Adrenal gland (tissue), 12 donors: ENCODE results near the gene FOXN1. TPM values are rescaled to one million over a fixed set of nuclear protein-coding genes. Genes with fewer than 3 reads are reported as not detected.
A peak's percentile ranks its signal among the peaks of the same experiment; 100 is the strongest.

Experiments
- DNase-seq, 7 donors: peaks; one replicate each; pipeline ENCODE4 v3.0.0-alpha.2; 2019 to 2020
- H3K27ac ChIP-seq, 5 donors: fragments of 200-600 bp; sonication (generic) in 4 of 5; 1 replicate in 3 of 5; 2 replicates in 2 of 5; pipeline versions ENCODE4 v1.5.1 to v1.8.0; 2016 to 2020; ENCODE audit warnings: mild to moderate bottlenecking in 1 of 5
- H3K27me3 ChIP-seq: fragments of 200-600 bp; 2 replicates; pipeline ENCODE4 v1.8.0; 2021
- H3K36me3 ChIP-seq, 2 donors: fragments of 200-600 bp; replicated peaks in 1 of 2; 1 replicate in 1 of 2; 2 replicates in 1 of 2; pipeline versions ENCODE4 v1.5.1 to v1.8.0; 2018 to 2022
- H3K4me1 ChIP-seq, 2 donors: fragments of 200-600 bp; replicated peaks in 1 of 2; 1 replicate in 1 of 2; 2 replicates in 1 of 2; pipeline versions ENCODE4 v1.5.1 to v1.8.0; 2018 to 2021
- H3K4me3 ChIP-seq, 4 donors: fragments of 200-600 bp; sonication (generic) in 3 of 4; one replicate each; pipeline ENCODE4 v1.5.1; 2016 to 2018
- H3K9me3 ChIP-seq, 3 donors: fragments of 200-600 bp; sonication (generic) in 1 of 3; replicated peaks in 1 of 3; 1 replicate in 2 of 3; 2 replicates in 1 of 3; pipeline versions ENCODE4 v1.5.1 to v1.8.0; 2016 to 2021
- POLR2A ChIP-seq, 2 donors: fragments of 450-650 bp; IDR thresholded peaks; one replicate each; pipeline ENCODE4 v1.6.1; 2017; ENCODE audit warnings: antibody characterized with exemption in 2 of 2, mild to moderate bottlenecking in 2 of 2, moderate library complexity in 1 of 2
- WGBS, 4 donors: extraction: QIAGEN DNeasy Blood & Tissue Kit in 2 of 4; methylation state at CpG; one replicate each; pipeline versions ENCODE4 v1.1.5 to v1.1.7; 2013 to 2017; 5-methylcytosine and 5-hydroxymethylcytosine counted together
- intact Hi-C, 2 donors: fragments of 100-400 bp; cut with DNase I; formaldehyde crosslinking; loops; one replicate each; pipeline versions ENCODE4 v1.14.1 to v1.15.0; 2022 to 2023
- polyA plus RNA-seq, 3 donors: library from polyadenylated mRNA; stranded (reverse); fragments of 200-250 nt in 2 of 3; fragments of 350-450 nt in 1 of 3; fragmentation: Illumina TruSeq in 1 of 3; extraction: RNeasy Lipid Tissue Mini Kit (QIAGEN cat#74804) in 1 of 3; gene quantifications; one replicate each; pipeline ENCODE4 v1.2.3, GENCODE V29; 2013 to 2014
- total RNA-seq, 9 donors: library from RNA; depleted of rRNA in 4 of 9; stranded (reverse); fragments of >200 nt in 4 of 9; fragments of 120-200 nt in 1 of 9; fragmentation: NEBNext Ultra II Directional in 1 of 9; extraction: Animal tissue kit (Norgen Biotek cat#: 25700) in 1 of 9; gene quantifications; one replicate each; pipeline versions ENCODE4 v1.1.0 to v1.2.4, GENCODE V29; 2013 to 2023
- TF ChIP-seq, protein P1 (sequence below), 6 experiments: fragments of 450-650 bp in 4 of 6; fragments of 200-600 bp in 2 of 6; sonication (generic) in 1 of 6; IDR thresholded peaks; 1 replicate in 5 of 6; 2 replicates in 1 of 6; pipeline versions ENCODE4 v1.5.1 to v1.8.0; 2016 to 2021; ENCODE audit warnings: antibody characterized with exemption in 6 of 6, mild to moderate bottlenecking in 2 of 6, moderate library complexity in 1 of 6
- donor health status: healthy with polysubstance abuse.
- donor health status: Bipolar disorder and iron deficiency.
- donor health status: DM: yes; HTN: yes; CAD: no.
- donor health status: DM: no; HTN: no; CAD: no.
- donor health status: DM: no; HTN: no; CAD: no.
- donor health status: DM: yes; HTN: yes; CAD: no.

Gene FOXN1
- total and polyA plus RNA-seq, 12 donors, result 0.06 TPM; not detected in 11

DNA sequence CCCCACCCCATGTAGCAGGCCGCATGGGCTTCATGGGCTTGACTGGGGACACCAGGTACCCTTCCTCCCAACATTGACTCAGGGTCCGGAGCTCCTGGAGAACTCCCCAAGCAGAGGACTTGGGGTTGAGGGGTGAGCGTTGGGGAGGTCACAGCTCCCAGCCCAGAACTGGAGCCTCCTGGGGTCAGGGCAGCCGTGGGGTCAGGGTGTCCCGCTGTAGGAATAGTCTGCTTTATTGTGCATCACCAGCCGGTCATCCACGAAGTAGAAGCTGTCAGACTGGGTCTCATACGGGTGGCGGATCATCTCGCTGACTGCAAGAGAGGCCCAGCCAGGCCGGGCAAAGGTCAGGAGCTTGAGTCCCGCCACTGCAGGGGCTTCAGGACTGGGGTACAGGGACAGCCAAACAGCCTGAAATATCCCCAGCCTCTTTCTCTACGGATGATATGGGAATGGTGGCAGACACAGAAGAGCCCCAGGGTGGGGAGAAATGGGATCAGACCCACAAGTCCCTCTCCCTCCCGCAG lies 41.0 kb downstream of the FOXN1 start:
- DNase-seq, result no peak
- no peak for TF ChIP-seq POLR2A (IDR thresholded peaks at IDR 0.05)
- TF ChIP-seq, protein P1, sequence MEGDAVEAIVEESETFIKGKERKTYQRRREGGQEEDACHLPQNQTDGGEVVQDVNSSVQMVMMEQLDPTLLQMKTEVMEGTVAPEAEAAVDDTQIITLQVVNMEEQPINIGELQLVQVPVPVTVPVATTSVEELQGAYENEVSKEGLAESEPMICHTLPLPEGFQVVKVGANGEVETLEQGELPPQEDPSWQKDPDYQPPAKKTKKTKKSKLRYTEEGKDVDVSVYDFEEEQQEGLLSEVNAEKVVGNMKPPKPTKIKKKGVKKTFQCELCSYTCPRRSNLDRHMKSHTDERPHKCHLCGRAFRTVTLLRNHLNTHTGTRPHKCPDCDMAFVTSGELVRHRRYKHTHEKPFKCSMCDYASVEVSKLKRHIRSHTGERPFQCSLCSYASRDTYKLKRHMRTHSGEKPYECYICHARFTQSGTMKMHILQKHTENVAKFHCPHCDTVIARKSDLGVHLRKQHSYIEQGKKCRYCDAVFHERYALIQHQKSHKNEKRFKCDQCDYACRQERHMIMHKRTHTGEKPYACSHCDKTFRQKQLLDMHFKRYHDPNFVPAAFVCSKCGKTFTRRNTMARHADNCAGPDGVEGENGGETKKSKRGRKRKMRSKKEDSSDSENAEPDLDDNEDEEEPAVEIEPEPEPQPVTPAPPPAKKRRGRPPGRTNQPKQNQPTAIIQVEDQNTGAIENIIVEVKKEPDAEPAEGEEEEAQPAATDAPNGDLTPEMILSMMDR (IDR thresholded peaks at IDR 0.05), result no peak
- H3K27me3 ChIP-seq, result no peaks in the 10 kb centered on the region
- H3K4me1 ChIP-seq, result peaks cover 7 to 17% of the 10 kb centered on the region in 2 donors
- intact Hi-C loops, result loop anchor here (5.0 kb wide), 1 partner anchor 65 kb away; the partner anchor contains the start of gene RSKR (in 2 of the 2)
- H3K9me3 ChIP-seq, result no peaks in the 10 kb centered on the region
- peaks cover 0 to 12% of the 10 kb centered on the region in 2 donors for H3K36me3 ChIP-seq
- no peak overlapping the region for H3K4me3 ChIP-seq
- WGBS, 4 donors, result 82 to 89% (median 88%) methylated on average over 10 to 14 of the region's 14 CpGs
- no peak overlapping the region for H3K27ac ChIP-seq

DNA sequence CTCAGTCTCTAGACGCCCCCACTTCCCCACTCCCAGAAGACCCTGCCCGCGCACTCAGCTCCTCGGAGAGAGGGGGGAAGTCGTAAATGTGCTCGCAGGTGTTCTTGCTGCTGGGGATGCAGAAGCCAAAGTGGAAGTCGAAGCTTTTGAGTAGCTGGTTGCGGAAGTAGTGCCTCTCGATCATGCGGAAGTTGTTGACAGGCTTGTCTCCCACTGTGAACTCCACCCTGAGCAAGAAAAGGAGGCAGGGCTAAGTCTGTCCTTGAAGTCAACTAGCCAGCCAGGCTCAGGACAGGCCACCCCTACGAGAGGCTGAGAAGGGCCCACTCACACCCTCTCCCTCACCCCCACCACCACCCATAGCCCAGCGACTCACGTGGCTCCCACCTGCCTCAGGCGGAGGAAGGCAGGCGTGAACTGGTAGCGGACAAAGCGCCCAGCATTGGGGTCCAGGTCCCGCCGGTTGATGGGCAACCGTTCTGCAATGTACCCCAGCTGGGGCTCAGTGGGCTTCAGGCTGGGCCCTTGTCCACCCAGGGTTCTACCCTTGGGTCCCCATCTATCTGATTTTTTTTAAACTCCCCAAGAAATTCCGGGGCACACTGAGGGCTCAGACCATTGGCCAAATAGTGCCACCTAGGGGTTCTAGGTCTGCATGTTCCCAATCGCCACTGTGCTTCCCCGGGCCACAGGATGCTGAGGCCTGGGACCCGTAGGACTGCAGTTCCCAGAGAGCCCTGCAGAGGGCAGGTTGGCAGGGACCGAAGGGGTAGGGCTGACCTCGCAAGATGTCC lies 41.7 kb downstream of the FOXN1 start:
- TF ChIP-seq POLR2A (IDR thresholded peaks at IDR 0.05), result no peak
- TF ChIP-seq, protein P1 (IDR thresholded peaks at IDR 0.05), result peak; percentile 84 to 98 (median 90)
- H3K4me3 ChIP-seq, result no peak overlapping the region
- peak overlapping the region in 2 of 5 donors; percentile 37 to 44 for H3K27ac ChIP-seq
- DNase-seq, result peak; percentile 78 to 91 (median 82)
- no peaks in the 10 kb centered on the region for H3K27me3 ChIP-seq
- H3K36me3 ChIP-seq, result peaks cover 0 to 12% of the 10 kb centered on the region in 2 donors
- no peaks in the 10 kb centered on the region for H3K9me3 ChIP-seq
- intact Hi-C loops, result loop anchor here (5.0 kb wide), 1 partner anchor 64 kb away; the partner anchor contains the start of gene RSKR (in 2 of the 2)
- H3K4me1 ChIP-seq, result peaks cover 7 to 19% of the 10 kb centered on the region in 2 donors
- 63 to 77% (median 71%) methylated on average over 21 to 26 of the region's 26 CpGs for WGBS, 4 donors

DNA sequence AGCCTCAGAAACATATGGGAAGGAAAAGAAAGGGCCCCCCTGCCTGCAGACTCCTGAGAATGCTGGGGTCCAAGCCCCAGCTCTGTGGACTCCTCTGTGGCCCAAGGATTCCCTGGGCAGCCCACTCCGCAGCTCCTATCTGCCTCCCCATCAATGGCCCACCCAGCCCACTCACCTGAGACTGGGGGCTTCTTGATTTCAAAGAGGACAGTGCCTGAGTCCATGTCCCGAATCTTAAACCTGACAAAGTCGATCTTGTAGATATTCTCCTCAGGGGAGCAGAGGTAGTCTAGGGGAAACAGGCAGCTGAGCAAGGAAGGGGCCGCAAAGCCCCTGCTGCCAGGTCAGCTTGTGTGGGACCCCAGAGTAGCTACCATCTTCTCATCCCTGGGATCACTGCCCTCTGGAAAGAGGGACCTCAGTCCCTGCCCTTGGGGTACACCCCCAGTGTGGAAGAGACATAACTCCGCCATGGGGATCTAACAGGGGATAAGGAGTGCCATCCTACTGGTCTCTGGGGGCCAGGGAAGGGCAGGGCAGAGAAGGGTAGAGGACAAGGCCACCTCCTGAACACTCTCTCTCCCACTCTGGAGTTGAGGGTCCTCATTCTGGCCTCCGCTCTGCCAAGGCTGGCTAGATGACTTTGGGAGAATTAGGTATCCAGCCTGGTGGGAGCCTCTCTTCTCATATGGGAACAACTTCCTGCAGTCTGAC lies 42.4 kb downstream of the FOXN1 start:
- intact Hi-C loops, result loop anchor here (5.0 kb wide), 1 partner anchor 64 kb away; the partner anchor contains the start of gene RSKR (in 2 of the 2)
- H3K36me3 ChIP-seq, result peaks cover 0 to 12% of the 10 kb centered on the region in 2 donors
- DNase-seq, result no peak
- H3K4me3 ChIP-seq, result no peak overlapping the region
- TF ChIP-seq, protein P1 (IDR thresholded peaks at IDR 0.05), result peak in 1 of 6 experiments; percentile 37
- no peak for TF ChIP-seq POLR2A (IDR thresholded peaks at IDR 0.05)
- H3K27me3 ChIP-seq, result no peaks in the 10 kb centered on the region
- peaks cover 7 to 22% of the 10 kb centered on the region in 2 donors for H3K4me1 ChIP-seq
- H3K27ac ChIP-seq, result no peak overlapping the region
- 83 to 89% (median 87%) methylated on average over 5 to 6 of the region's 6 CpGs for WGBS, 4 donors
- no peaks in the 10 kb centered on the region for H3K9me3 ChIP-seq
